Tibial artery (tissue), 4 donors: ENCODE results near the gene BEX3.

Experiments used
- DNase-seq, 2 donors: peaks; one replicate each; pipeline ENCODE4 v3.0.0-alpha.2; 2019
- H3K27ac ChIP-seq, 2 donors: fragments of 200-600 bp; sonication (generic) in 1 of 2; 1 replicate in 1 of 2; 2 replicates in 1 of 2; pipeline ENCODE4 v1.5.1; 2018 to 2019; ENCODE audit warnings: mild to moderate bottlenecking in 1 of 2
- H3K27me3 ChIP-seq, 2 donors: fragments of 200-600 bp; sonication (generic) in 1 of 2; one replicate each; pipeline versions ENCODE4 v1.5.1 to v1.6.0; 2016 to 2019
- H3K36me3 ChIP-seq, 3 donors: fragments of 200-600 bp; sonication (generic) in 2 of 3; one replicate each; pipeline ENCODE4 v1.5.1; 2016 to 2019; ENCODE audit warnings: mild to moderate bottlenecking in 2 of 3
- H3K4me1 ChIP-seq, 4 donors: fragments of 200-600 bp; sonication (generic) in 2 of 4; 1 replicate in 3 of 4; 2 replicates in 1 of 4; pipeline ENCODE4 v1.5.1; 2016 to 2019
- H3K4me3 ChIP-seq, 2 donors: fragments of 200-600 bp; sonication (generic) in 1 of 2; 1 replicate in 1 of 2; 2 replicates in 1 of 2; pipeline ENCODE4 v1.5.1; 2018 to 2019; ENCODE audit warnings: mild to moderate bottlenecking in 2 of 2
- H3K9me3 ChIP-seq, 3 donors: fragments of 200-600 bp; sonication (generic) in 1 of 3; one replicate each; pipeline ENCODE4 v1.5.1; 2016 to 2019
- intact Hi-C: fragments of 100-400 bp; cut with DNase I; formaldehyde crosslinking; loops from one replicate; pipeline ENCODE4 v1.15.0; 2023; ENCODE audit warnings: low total_unique reads
- TF ChIP-seq, protein P1 (sequence below), 2 experiments: fragments of 200-600 bp in 1 of 2; fragments of 450-650 bp in 1 of 2; IDR thresholded peaks; one replicate each; pipeline ENCODE4 v1.5.1; 2017 to 2019; ENCODE audit warnings: antibody characterized with exemption in 2 of 2, mild to moderate bottlenecking in 1 of 2, moderate library complexity in 1 of 2

Gene BEX3

DNA sequence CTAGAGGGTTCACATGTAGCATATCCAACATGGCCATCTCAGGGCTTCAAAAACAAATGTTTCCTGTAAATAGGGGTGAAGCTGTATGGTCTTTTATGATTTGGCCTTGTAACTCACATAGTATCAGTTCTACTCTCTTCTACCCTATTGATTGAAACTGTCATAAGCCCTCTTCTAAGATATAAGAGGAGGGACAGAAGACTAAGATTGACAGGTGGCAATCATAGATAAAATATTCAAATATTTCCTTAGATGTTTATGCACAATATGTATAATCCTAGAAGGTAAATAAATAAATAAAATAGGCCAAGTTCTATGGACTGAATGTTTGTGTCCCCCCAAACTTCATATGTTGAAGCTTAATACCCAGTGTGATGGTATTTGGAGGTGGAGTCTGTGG, 6.9 kb upstream of the BEX3 start:
- DNase-seq: no peak
- no peak overlapping the region for H3K4me3 ChIP-seq
- H3K36me3 ChIP-seq: no peaks in the 10 kb centered on the region
- no peaks in the 10 kb centered on the region for H3K27me3 ChIP-seq
- TF ChIP-seq, protein P1, sequence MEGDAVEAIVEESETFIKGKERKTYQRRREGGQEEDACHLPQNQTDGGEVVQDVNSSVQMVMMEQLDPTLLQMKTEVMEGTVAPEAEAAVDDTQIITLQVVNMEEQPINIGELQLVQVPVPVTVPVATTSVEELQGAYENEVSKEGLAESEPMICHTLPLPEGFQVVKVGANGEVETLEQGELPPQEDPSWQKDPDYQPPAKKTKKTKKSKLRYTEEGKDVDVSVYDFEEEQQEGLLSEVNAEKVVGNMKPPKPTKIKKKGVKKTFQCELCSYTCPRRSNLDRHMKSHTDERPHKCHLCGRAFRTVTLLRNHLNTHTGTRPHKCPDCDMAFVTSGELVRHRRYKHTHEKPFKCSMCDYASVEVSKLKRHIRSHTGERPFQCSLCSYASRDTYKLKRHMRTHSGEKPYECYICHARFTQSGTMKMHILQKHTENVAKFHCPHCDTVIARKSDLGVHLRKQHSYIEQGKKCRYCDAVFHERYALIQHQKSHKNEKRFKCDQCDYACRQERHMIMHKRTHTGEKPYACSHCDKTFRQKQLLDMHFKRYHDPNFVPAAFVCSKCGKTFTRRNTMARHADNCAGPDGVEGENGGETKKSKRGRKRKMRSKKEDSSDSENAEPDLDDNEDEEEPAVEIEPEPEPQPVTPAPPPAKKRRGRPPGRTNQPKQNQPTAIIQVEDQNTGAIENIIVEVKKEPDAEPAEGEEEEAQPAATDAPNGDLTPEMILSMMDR (IDR thresholded peaks at IDR 0.05): no peak
- intact Hi-C loops: no loop called here
- H3K4me1 ChIP-seq: no peaks in the 10 kb centered on the region
- no peaks in the 10 kb centered on the region for H3K9me3 ChIP-seq
- H3K27ac ChIP-seq: no peak overlapping the region

DNA sequence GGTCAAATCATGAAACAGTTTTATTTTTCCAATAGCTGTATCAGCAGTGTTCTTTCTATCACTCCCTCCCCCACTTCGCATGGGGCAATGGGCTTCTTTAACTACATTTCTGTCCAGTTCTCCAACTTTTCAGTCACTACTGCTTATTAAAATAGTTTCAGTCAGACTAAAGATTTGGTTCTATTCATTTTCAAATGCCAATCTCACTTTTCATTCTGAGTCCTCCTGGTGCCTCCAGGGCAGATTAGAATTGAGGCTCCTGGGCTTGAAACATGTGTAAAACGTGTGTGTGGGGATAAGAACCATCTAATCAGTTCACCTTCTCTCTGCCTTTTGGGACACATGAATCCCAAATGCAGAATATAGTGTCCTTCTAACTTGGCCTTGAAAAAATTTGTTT, 3.5 kb upstream of the BEX3 start:
- no peaks in the 10 kb centered on the region for H3K27me3 ChIP-seq
- peaks cover 0 to 6% (median 0%) of the 10 kb centered on the region in 4 donors for H3K4me1 ChIP-seq
- no peaks in the 10 kb centered on the region for H3K36me3 ChIP-seq
- TF ChIP-seq, protein P1 (IDR thresholded peaks at IDR 0.05): no peak
- H3K4me3 ChIP-seq: no peak overlapping the region
- H3K9me3 ChIP-seq: no peaks in the 10 kb centered on the region
- no peak for DNase-seq
- H3K27ac ChIP-seq: no peak overlapping the region
- intact Hi-C loops: no loop called here

DNA sequence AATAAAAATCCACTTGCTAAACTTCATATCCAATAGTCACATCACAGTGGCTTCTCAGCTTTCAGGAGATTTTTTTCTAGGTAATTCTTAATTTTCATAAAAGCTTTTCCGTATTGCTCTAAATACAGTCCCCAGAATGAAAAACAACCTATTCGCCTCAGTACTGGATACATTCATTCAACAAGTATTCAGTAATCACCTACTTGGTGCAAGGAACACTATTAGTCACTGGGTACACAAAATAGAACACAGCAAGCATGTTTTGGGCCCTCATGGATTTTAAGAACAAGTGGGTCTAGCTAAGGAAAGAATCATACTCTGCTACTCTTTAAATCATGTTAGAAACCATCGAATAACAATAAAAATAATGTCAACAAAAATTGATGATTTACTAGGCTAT, 2.8 kb upstream of the BEX3 start:
- TF ChIP-seq, protein P1 (IDR thresholded peaks at IDR 0.05): no peak
- no peak for DNase-seq
- peaks cover 0 to 6% (median 0%) of the 10 kb centered on the region in 4 donors for H3K4me1 ChIP-seq
- H3K9me3 ChIP-seq: no peaks in the 10 kb centered on the region
- intact Hi-C loops: no loop called here
- H3K27me3 ChIP-seq: no peaks in the 10 kb centered on the region
- H3K4me3 ChIP-seq: no peak overlapping the region
- no peak overlapping the region for H3K27ac ChIP-seq
- H3K36me3 ChIP-seq: no peaks in the 10 kb centered on the region

DNA sequence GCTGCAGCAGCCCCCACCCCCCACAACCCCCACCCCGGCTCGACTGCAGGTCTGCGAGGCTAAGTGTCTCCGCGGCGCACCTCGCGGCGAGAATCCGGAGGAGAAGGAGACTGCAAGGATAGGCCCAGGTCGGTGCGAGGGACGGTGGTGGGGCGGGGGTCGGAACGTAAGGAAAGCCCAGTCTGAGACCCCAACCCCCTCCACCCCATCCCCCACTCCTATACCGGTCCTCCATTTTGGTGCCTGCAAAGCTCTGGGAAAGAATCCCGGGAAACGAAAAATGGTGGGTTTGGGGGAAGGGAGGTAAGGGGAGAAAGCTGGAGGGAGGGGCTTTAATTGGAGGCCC, 614 bp downstream of the BEX3 start:
- Histone ChIP-seq H3K27me3 (no peaks in the 10 kb centered on the region), H3K36me3 (no peaks in the 10 kb centered on the region), H3K27ac (peak overlapping the region; percentile 85 to 88), H3K4me1 (peaks cover 0 to 6% (median 0%) of the 10 kb centered on the region in 4 donors), H3K9me3 (no peaks in the 10 kb centered on the region), H3K4me3 (peak overlapping the region; percentile 86 to 87)
- no peak for DNase-seq
- intact Hi-C loops: no loop called here
- TF ChIP-seq, protein P1 (IDR thresholded peaks at IDR 0.05): no peak

DNA sequence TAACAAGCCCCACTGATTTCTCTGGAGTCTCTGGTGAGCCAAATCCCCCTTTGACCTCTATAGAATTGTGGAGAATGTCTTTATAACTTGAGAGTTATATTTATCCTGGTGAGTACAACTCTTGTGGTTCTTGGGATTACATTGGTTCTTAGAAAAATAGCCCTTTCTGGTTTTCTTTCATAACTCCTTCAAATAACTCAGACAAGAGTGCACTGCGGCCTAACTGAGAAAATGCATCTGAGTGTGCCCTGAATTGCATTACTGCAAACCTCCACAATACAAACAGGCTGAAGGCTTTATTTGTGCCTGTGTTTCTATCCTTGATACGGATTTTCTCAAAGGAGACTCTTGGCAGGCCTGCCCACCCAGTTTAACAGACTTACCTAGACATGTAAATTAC, 2.7 kb downstream of the BEX3 start:
- Histone ChIP-seq H3K4me1 (peaks cover 0 to 6% (median 0%) of the 10 kb centered on the region in 4 donors), H3K27ac (no peak overlapping the region), H3K27me3 (no peaks in the 10 kb centered on the region), H3K4me3 (no peak overlapping the region), H3K36me3 (no peaks in the 10 kb centered on the region), H3K9me3 (no peaks in the 10 kb centered on the region)
- intact Hi-C loops: no loop called here
- no peak for DNase-seq
- TF ChIP-seq, protein P1 (IDR thresholded peaks at IDR 0.05): no peak

DNA sequence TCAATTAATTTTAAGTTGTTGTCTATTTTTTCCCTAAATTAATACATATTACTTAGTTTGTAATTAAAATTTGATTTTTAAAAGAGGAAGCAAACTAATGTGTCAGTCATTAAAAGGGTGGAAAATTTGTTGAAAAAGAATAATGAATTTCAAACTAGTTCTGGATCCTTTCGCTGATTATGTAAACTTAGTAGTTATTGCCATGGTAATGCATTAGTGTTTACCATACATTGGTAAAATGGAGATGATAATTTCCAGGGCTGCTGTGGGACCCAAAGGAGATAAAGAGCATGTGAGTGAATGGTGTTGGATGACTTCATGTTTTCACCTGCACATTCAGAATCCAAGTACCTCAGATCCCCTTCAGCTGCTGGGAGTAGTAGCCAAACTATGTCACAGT, 6.5 kb downstream of the BEX3 start:
- Histone ChIP-seq H3K4me1 (no peaks in the 10 kb centered on the region), H3K27ac (no peak overlapping the region), H3K4me3 (no peak overlapping the region), H3K9me3 (no peaks in the 10 kb centered on the region), H3K27me3 (no peaks in the 10 kb centered on the region), H3K36me3 (no peaks in the 10 kb centered on the region)
- intact Hi-C loops: no loop called here
- no peak for DNase-seq
- TF ChIP-seq, protein P1 (IDR thresholded peaks at IDR 0.05): no peak
